WTC11 (cell line): ENCODE results near the gene DCUN1D5. TPM values are rescaled to one million over a fixed set of nuclear protein-coding genes. Genes with fewer than 3 reads are reported as not detected.

Source experiments
- ATAC-seq: fragments of 200-7000 bp; cut with Tn5 transposase; 2 replicates; pipeline ENCODE4 v1.10.0; 2021; ENCODE audit warnings: mild to moderate bottlenecking, moderate library complexity
- CTCF ChIA-PET: fragments of 300-600 bp; sonication (Branson Sonifier 250); formaldehyde crosslinking; loops from one replicate; lab custom pipeline; 2021; ENCODE audit warnings: antibody characterized with exemption; lab: Charles Lee
- POLR2A ChIA-PET: fragments of 350-600 bp; sonication (Branson Sonifier 250); formaldehyde crosslinking; loops from one replicate; lab custom pipeline; 2021; ENCODE audit warnings: antibody characterized with exemption; lab: Charles Lee
- DNase-seq: peaks from one replicate; pipeline ENCODE4 v3.0.0; 2021; ENCODE audit warnings: low spot score
- H3K27ac Mint-ChIP-seq: 2 replicates; pipeline ENCODE4 v1.8.0; 2021; ENCODE audit warnings: mixed read lengths
- H3K27me3 Mint-ChIP-seq: 2 replicates; pipeline ENCODE4 v1.8.0; 2021; ENCODE audit warnings: low read depth, mild to moderate bottlenecking, moderate library complexity, mixed read lengths
- H3K36me3 Mint-ChIP-seq: 2 replicates; pipeline ENCODE4 v1.8.0; 2021; ENCODE audit warnings: mixed read lengths
- H3K4me1 Mint-ChIP-seq: 2 replicates; pipeline ENCODE4 v1.8.0; 2022; ENCODE audit warnings: mixed read lengths
- H3K4me3 Mint-ChIP-seq: 2 replicates; pipeline ENCODE4 v1.8.0; 2021; ENCODE audit warnings: mild to moderate bottlenecking, moderate library complexity, mixed read lengths
- H3K9me3 Mint-ChIP-seq: 2 replicates; pipeline ENCODE4 v1.8.0; 2021; ENCODE audit warnings: mixed read lengths
- AFF4 ChIP-seq: sonication (generic); formaldehyde crosslinking; IDR thresholded peaks from 2 replicates; pipeline ENCODE4 v1.8.1; 2023; ENCODE audit warnings: mild to moderate bottlenecking, missing genetic modification reagents, borderline replicate concordance
- ATF1 ChIP-seq: sonication (generic); formaldehyde crosslinking; IDR thresholded peaks from 2 replicates; pipeline ENCODE4 v1.8.1; 2023; ENCODE audit warnings: mild to moderate bottlenecking, moderate library complexity, missing genetic modification reagents
- ATF6 ChIP-seq: sonication (generic); formaldehyde crosslinking; IDR thresholded peaks from 2 replicates; pipeline ENCODE4 v1.8.1; 2023; ENCODE audit warnings: mild to moderate bottlenecking, missing genetic modification reagents
- FOXJ3 ChIP-seq: sonication (generic); formaldehyde crosslinking; IDR thresholded peaks from 2 replicates; pipeline ENCODE4 v1.9.0; 2021; ENCODE audit warnings: missing genetic modification reagents, mild to moderate bottlenecking, borderline replicate concordance
- FOXK1 ChIP-seq: sonication (generic); formaldehyde crosslinking; IDR thresholded peaks from 2 replicates; pipeline ENCODE4 v1.8.0; 2022; ENCODE audit warnings: mild to moderate bottlenecking, moderate library complexity, missing genetic modification reagents
- JAZF1 ChIP-seq: fragments of 250-450 bp; sonication (Bioruptor Pico); IDR thresholded peaks from 2 replicates; pipeline ENCODE4 v1.9.0; 2021; ENCODE audit warnings: moderate library complexity, mild to moderate bottlenecking, inconsistent platforms
- JUN ChIP-seq: sonication (generic); formaldehyde crosslinking; IDR thresholded peaks from 2 replicates; pipeline ENCODE4 v1.8.0; 2023; ENCODE audit warnings: mild to moderate bottlenecking, missing genetic modification reagents
- KAT7 ChIP-seq: sonication (generic); formaldehyde crosslinking; IDR thresholded peaks from 2 replicates; pipeline ENCODE4 v1.8.1; 2023; ENCODE audit warnings: missing genetic modification reagents, mild to moderate bottlenecking, borderline replicate concordance
- MAX ChIP-seq: sonication (generic); formaldehyde crosslinking; IDR thresholded peaks from 2 replicates; pipeline ENCODE4 v1.8.0; 2022; ENCODE audit warnings: mild to moderate bottlenecking, missing genetic modification reagents
- MYBL2 ChIP-seq: sonication (generic); formaldehyde crosslinking; IDR thresholded peaks from 2 replicates; pipeline ENCODE4 v1.8.1; 2023; ENCODE audit warnings: mild to moderate bottlenecking, moderate library complexity, missing genetic modification reagents
- NFATC4 ChIP-seq: fragments of 250-450 bp; sonication (Bioruptor Pico); IDR thresholded peaks from 2 replicates; pipeline ENCODE4 v1.9.0; 2021; ENCODE audit warnings: mild to moderate bottlenecking
- NR3C1 ChIP-seq: sonication (generic); formaldehyde crosslinking; conservative IDR thresholded peaks from 2 replicates; pipeline ENCODE4 v1.8.1; 2023; ENCODE audit warnings: low read depth, mild to moderate bottlenecking, missing genetic modification reagents
- PRRX2 ChIP-seq: fragments of 250-450 bp; sonication (Bioruptor Pico); IDR thresholded peaks from 2 replicates; pipeline ENCODE4 v1.8.0; 2021; ENCODE audit warnings: mild to moderate bottlenecking
- RORB ChIP-seq: fragments of 250-450 bp; sonication (Bioruptor Pico); IDR thresholded peaks from 2 replicates; pipeline ENCODE4 v1.9.0; 2021; ENCODE audit warnings: mild to moderate bottlenecking
- SMAD3 ChIP-seq: sonication (generic); formaldehyde crosslinking; IDR thresholded peaks from 2 replicates; pipeline ENCODE4 v1.8.0; 2022; ENCODE audit warnings: missing genetic modification reagents, mild to moderate bottlenecking, borderline replicate concordance
- SP1 ChIP-seq: sonication (generic); formaldehyde crosslinking; conservative IDR thresholded peaks from 2 replicates; pipeline ENCODE4 v1.8.1; 2022; ENCODE audit warnings: missing genetic modification reagents
- STAT6 ChIP-seq: sonication (generic); formaldehyde crosslinking; conservative IDR thresholded peaks from 2 replicates; pipeline ENCODE4 v1.8.1; 2023; ENCODE audit warnings: mild to moderate bottlenecking, low read depth, missing genetic modification reagents, moderate library complexity
- TEAD1 ChIP-seq: sonication (generic); formaldehyde crosslinking; IDR thresholded peaks from 2 replicates; pipeline ENCODE4 v1.8.0; 2022; ENCODE audit warnings: mild to moderate bottlenecking, missing genetic modification reagents
- TP53 ChIP-seq: sonication (generic); formaldehyde crosslinking; IDR thresholded peaks from 2 replicates; pipeline ENCODE4 v1.8.1; 2023; ENCODE audit warnings: mild to moderate bottlenecking, missing genetic modification reagents
- ZBTB21 ChIP-seq: sonication (generic); formaldehyde crosslinking; IDR thresholded peaks from 2 replicates; pipeline ENCODE4 v1.8.1; 2023; ENCODE audit warnings: mild to moderate bottlenecking, missing genetic modification reagents, borderline replicate concordance
- ZBTB43 ChIP-seq: sonication (generic); formaldehyde crosslinking; IDR thresholded peaks from 2 replicates; pipeline ENCODE4 v1.8.1; 2023; ENCODE audit warnings: mild to moderate bottlenecking, missing genetic modification reagents
- ZNF232 ChIP-seq: sonication (generic); formaldehyde crosslinking; IDR thresholded peaks from 2 replicates; pipeline ENCODE4 v1.8.0; 2022; ENCODE audit warnings: mild to moderate bottlenecking, missing genetic modification reagents
- ZNF671 ChIP-seq: fragments of 250-450 bp; sonication (Bioruptor Pico); IDR thresholded peaks from 2 replicates; pipeline ENCODE4 v1.8.0; 2021; ENCODE audit warnings: mild to moderate bottlenecking
- total RNA-seq: library from RNA; stranded (reverse); gene quantifications from 3 replicates; pipeline ENCODE4 v1.2.3, GENCODE V29; 2021

The DCUN1D5 gene
- total RNA-seq, 1 experiment from 2014 or later, result 98.2 TPM

- TF ChIP-seq ATF1 (no peak), FOXK1 (CRISPR knock-in tag) (no peak), KAT7 (CRISPR knock-in tag) (0 out of 2 replicates have a peak, but pooled peaks have one; percentile 79), JUN (CRISPR knock-in tag) (no peak), ZNF671 (CRISPR knock-in tag) (no peak), RORB (no peak)
Observed at GRCh38 chr11:103108933-103109817, 17.2 kb upstream of the DCUN1D5 start, which contains the start of gene DYNC2H1 (continued).

- Mint-ChIP-seq H3K36me3 (no peaks in the 10 kb centered on the region), H3K4me3 (no peak overlapping the region), H3K27me3 (peaks cover 25% of the 10 kb centered on the region), H3K9me3 (no peaks in the 10 kb centered on the region), H3K27ac (no peak overlapping the region), H3K4me1 (peaks cover 15% of the 10 kb centered on the region)
- ChIA-PET POLR2A (no interaction called here), CTCF (no interaction called here)
- no peak for TF ChIP-seq SP1 (CRISPR knock-in tag)
- no peak for TF ChIP-seq ZNF232
- no peak for TF ChIP-seq NFATC4
- TF ChIP-seq ZBTB43 (CRISPR knock-in tag), result no peak
- TF ChIP-seq TEAD1 (CRISPR knock-in tag), result no peak
- TF ChIP-seq ATF6, result no peak
- TF ChIP-seq MYBL2 (CRISPR knock-in tag), result no peak
- TF ChIP-seq STAT6 (CRISPR knock-in tag), result no peak
- DNase-seq (no peak), ATAC-seq (no peak)
Observed at GRCh38 chr11:103097279-103097678, 5.3 kb upstream of the DCUN1D5 start.

- ChIA-PET POLR2A (interaction anchor here (0.9 to 3.0 kb wide), 2 partner anchors 13 to 18 kb away, joined by 3 to 29 read pairs; partner anchors contain the start of gene DYNC2H1), CTCF (interaction anchor here (1.1 to 3.2 kb wide), 3 partner anchors 9 to 176 kb away, joined by 3 to 36 read pairs (median 3); partner anchors contain the start of gene DYNC2H1)
- peaks cover 24% of the 10 kb centered on the region for H3K36me3 Mint-ChIP-seq
- ATAC-seq, result peak; percentile 50
- H3K9me3 Mint-ChIP-seq, result no peaks in the 10 kb centered on the region
- peak overlapping the region; percentile 79 for H3K27ac Mint-ChIP-seq
- DNase-seq, result peak; percentile 61
- peaks cover 12% of the 10 kb centered on the region for H3K27me3 Mint-ChIP-seq
- peak overlapping the region; percentile 89 for H3K4me3 Mint-ChIP-seq
- peaks cover 21% of the 10 kb centered on the region for H3K4me1 Mint-ChIP-seq
- no peak for TF ChIP-seq MAX (CRISPR knock-in tag)
- no peak for TF ChIP-seq JAZF1
- no peak for TF ChIP-seq FOXJ3
- TF ChIP-seq ZNF232, result no peak
- no peak for TF ChIP-seq ZBTB21 (CRISPR knock-in tag)
- TF ChIP-seq PRRX2 (CRISPR knock-in tag), result no peak
- TF ChIP-seq TP53 (CRISPR knock-in tag), result no peak
- TF ChIP-seq SMAD3 (CRISPR knock-in tag), result no peak
- no peak for TF ChIP-seq NR3C1 (CRISPR knock-in tag)
- no peak for TF ChIP-seq AFF4 (CRISPR knock-in tag)
Observed at GRCh38 chr11:103091064-103091800, 728 bp downstream of the DCUN1D5 start.
